BLaER1 (cell line): ENCODE measurements around the gene BAD.

Source experiments
- H3K27ac ChIP-seq: shearing (Covaris generic); formaldehyde crosslinking; 2 replicates; pipeline ENCODE4 v1.8.1; 2022
- H3K27me3 ChIP-seq: shearing (Covaris generic); formaldehyde crosslinking; 2 replicates; pipeline ENCODE4 v1.8.1; 2022
- H3K36me3 ChIP-seq: shearing (Covaris generic); formaldehyde crosslinking; 2 replicates; pipeline ENCODE4 v1.8.1; 2022
- H3K4me1 ChIP-seq: shearing (Covaris generic); formaldehyde crosslinking; 2 replicates; pipeline ENCODE4 v1.8.1; 2022
- H3K4me2 ChIP-seq: shearing (Covaris generic); formaldehyde crosslinking; 2 replicates; pipeline ENCODE4 v1.8.1; 2022
- H3K4me3 ChIP-seq: shearing (Covaris generic); formaldehyde crosslinking; 2 replicates; pipeline ENCODE4 v1.8.1; 2022
- H3K9ac ChIP-seq: shearing (Covaris generic); formaldehyde crosslinking; 2 replicates; pipeline ENCODE4 v1.8.1; 2022
- H3K9me3 ChIP-seq: shearing (Covaris generic); formaldehyde crosslinking; 2 replicates; pipeline ENCODE4 v1.8.1; 2022
- H4K20me1 ChIP-seq: shearing (Covaris generic); formaldehyde crosslinking; 2 replicates; pipeline ENCODE4 v1.8.1; 2022
- Cebpa-rat ChIP-seq: shearing (Covaris generic); IDR thresholded peaks from 2 replicates; pipeline ENCODE4 v1.8.1; 2022

The BAD gene

GRCh38 chr11:64225608-64226506, 58.6 kb downstream of the BAD start, which contains the start of the genes NUDT22 and TRPT1:
TSS of gene NUDT22 (plus strand) at chr11:64226274. CDS start at chr11:64226653, 379 bp downstream.
TSS of gene TRPT1 (minus strand) at chr11:64226186. CDS start at chr11:64225860, 326 bp downstream.
- H3K9me3 ChIP-seq = no peaks in the 10 kb centered on the region
- H3K4me2 ChIP-seq = peak within 1 kb of the TSS; percentile 99
- H3K4me1 ChIP-seq = peaks cover 67% of the 10 kb centered on the region
- peak within 1 kb of the TSS; percentile 95 for H3K27ac ChIP-seq
- peaks cover 42% of the 10 kb centered on the region for H3K36me3 ChIP-seq
- H3K4me3 ChIP-seq = peak within 1 kb of the TSS; percentile 79
- H4K20me1 ChIP-seq = peaks cover 32% of the 10 kb centered on the region
- peak within 1 kb of the TSS; percentile 89 for H3K9ac ChIP-seq
- no peaks in the 10 kb centered on the region for H3K27me3 ChIP-seq
- no peak for TF ChIP-seq Cebpa-rat

- Histone ChIP-seq H4K20me1 (peaks cover 40% of the 10 kb centered on the region), H3K9me3 (no peaks in the 10 kb centered on the region), H3K36me3 (peaks cover 50% of the 10 kb centered on the region), H3K4me3 (peak overlapping the region; percentile 79), H3K27ac (peak overlapping the region; percentile 95), H3K4me2 (peak overlapping the region; percentile 99), H3K4me1 (peaks cover 66% of the 10 kb centered on the region), H3K9ac (peak overlapping the region; percentile 89), H3K27me3 (no peaks in the 10 kb centered on the region)
- TF ChIP-seq Cebpa-rat = no peak
Measured at GRCh38 chr11:64224891-64225607, 59.4 kb downstream of the BAD start.

GRCh38 chr11:64224151-64224890, 60.1 kb downstream of the BAD start:
- no peaks in the 10 kb centered on the region for H3K9me3 ChIP-seq
- no peak for TF ChIP-seq Cebpa-rat
- H3K9ac ChIP-seq = peak overlapping the region; percentile 89
- H3K4me3 ChIP-seq = peak overlapping the region; percentile 79; the same call in 1 of the 2 replicates
- peaks cover 57% of the 10 kb centered on the region for H3K36me3 ChIP-seq
- peak overlapping the region; percentile 99 for H3K4me2 ChIP-seq
- H4K20me1 ChIP-seq = peaks cover 48% of the 10 kb centered on the region
- H3K4me1 ChIP-seq = peaks cover 62% of the 10 kb centered on the region
- H3K27me3 ChIP-seq = no peaks in the 10 kb centered on the region
- H3K27ac ChIP-seq = peak overlapping the region; percentile 95

- no peaks in the 10 kb centered on the region for H3K9me3 ChIP-seq
- peaks cover 59% of the 10 kb centered on the region for H4K20me1 ChIP-seq
- TF ChIP-seq Cebpa-rat = no peak
- 0 out of 2 replicates have a peak overlapping the region, but pooled peaks have one; percentile 30 for H3K9ac ChIP-seq
- peaks cover 69% of the 10 kb centered on the region for H3K36me3 ChIP-seq
- H3K4me1 ChIP-seq = peaks cover 62% of the 10 kb centered on the region
- no peak overlapping the region for H3K4me2 ChIP-seq
- 0 out of 2 replicates have a peak overlapping the region, but pooled peaks have one; percentile 5 for H3K27ac ChIP-seq
- H3K27me3 ChIP-seq = no peaks in the 10 kb centered on the region
- no peak overlapping the region for H3K4me3 ChIP-seq
Measured at GRCh38 chr11:64223001-64223651, 61.3 kb downstream of the BAD start.

GRCh38 chr11:64222651-64223000, 61.8 kb downstream of the BAD start:
- Histone ChIP-seq H3K27me3 (no peaks in the 10 kb centered on the region), H3K4me1 (peaks cover 62% of the 10 kb centered on the region), H3K4me3 (no peak overlapping the region), H3K4me2 (no peak overlapping the region), H3K27ac (no peak overlapping the region), H4K20me1 (peaks cover 63% of the 10 kb centered on the region), H3K36me3 (peaks cover 74% of the 10 kb centered on the region), H3K9ac (no peak overlapping the region), H3K9me3 (no peaks in the 10 kb centered on the region)
- TF ChIP-seq Cebpa-rat = no peak

- Histone ChIP-seq H4K20me1 (peaks cover 72% of the 10 kb centered on the region), H3K27ac (no peak overlapping the region), H3K9me3 (no peaks in the 10 kb centered on the region), H3K4me3 (no peak overlapping the region), H3K4me1 (peaks cover 70% of the 10 kb centered on the region), H3K9ac (no peak overlapping the region), H3K36me3 (peaks cover 84% of the 10 kb centered on the region), H3K4me2 (no peak overlapping the region), H3K27me3 (no peaks in the 10 kb centered on the region)
- no peak for TF ChIP-seq Cebpa-rat
Measured at GRCh38 chr11:64220798-64221197, 63.7 kb downstream of the BAD start.

- no peaks in the 10 kb centered on the region for H3K9me3 ChIP-seq
- no peak overlapping the region for H3K4me2 ChIP-seq
- H3K27me3 ChIP-seq = no peaks in the 10 kb centered on the region
- H3K27ac ChIP-seq = no peak overlapping the region
- no peak overlapping the region for H3K4me3 ChIP-seq
- no peak overlapping the region for H3K9ac ChIP-seq
- TF ChIP-seq Cebpa-rat = no peak
- peaks cover 70% of the 10 kb centered on the region for H4K20me1 ChIP-seq
- H3K4me1 ChIP-seq = peaks cover 71% of the 10 kb centered on the region
- H3K36me3 ChIP-seq = peaks cover 84% of the 10 kb centered on the region
Measured at GRCh38 chr11:64220271-64220670, 64.2 kb downstream of the BAD start.
